Measurements from ENCODE around the gene MED15. TPM values are rescaled to one million over a fixed set of nuclear protein-coding genes. Genes with fewer than 3 reads are reported as not detected.

MED15 gene
- total and polyA plus RNA-seq, 2 experiments from 2014 or later: 29.2 to 43.5 TPM

DNA sequence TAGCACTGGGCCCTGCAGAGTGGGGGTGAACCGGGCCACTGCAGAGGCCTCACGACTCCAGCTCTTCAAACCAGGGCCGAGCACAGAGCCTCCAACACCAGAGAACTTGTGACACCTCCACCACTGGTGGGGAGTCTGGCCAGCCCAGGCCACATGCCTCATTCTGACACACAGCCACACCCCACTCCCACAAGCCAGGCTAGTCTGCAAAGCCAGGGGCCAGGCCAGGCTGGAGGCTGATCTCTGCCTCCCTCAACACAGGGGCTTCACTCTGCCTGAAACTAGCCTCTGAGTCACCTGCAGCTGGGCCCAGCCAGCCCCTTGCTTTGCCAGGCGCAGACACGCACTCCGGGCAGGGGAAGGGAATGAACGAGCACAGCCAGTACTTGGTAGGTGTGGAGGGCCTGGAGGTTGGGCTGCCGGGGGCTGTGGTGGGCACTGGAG is 102.9 kb downstream of the MED15 start (continued):
- TF ChIP-seq, protein P1, sequence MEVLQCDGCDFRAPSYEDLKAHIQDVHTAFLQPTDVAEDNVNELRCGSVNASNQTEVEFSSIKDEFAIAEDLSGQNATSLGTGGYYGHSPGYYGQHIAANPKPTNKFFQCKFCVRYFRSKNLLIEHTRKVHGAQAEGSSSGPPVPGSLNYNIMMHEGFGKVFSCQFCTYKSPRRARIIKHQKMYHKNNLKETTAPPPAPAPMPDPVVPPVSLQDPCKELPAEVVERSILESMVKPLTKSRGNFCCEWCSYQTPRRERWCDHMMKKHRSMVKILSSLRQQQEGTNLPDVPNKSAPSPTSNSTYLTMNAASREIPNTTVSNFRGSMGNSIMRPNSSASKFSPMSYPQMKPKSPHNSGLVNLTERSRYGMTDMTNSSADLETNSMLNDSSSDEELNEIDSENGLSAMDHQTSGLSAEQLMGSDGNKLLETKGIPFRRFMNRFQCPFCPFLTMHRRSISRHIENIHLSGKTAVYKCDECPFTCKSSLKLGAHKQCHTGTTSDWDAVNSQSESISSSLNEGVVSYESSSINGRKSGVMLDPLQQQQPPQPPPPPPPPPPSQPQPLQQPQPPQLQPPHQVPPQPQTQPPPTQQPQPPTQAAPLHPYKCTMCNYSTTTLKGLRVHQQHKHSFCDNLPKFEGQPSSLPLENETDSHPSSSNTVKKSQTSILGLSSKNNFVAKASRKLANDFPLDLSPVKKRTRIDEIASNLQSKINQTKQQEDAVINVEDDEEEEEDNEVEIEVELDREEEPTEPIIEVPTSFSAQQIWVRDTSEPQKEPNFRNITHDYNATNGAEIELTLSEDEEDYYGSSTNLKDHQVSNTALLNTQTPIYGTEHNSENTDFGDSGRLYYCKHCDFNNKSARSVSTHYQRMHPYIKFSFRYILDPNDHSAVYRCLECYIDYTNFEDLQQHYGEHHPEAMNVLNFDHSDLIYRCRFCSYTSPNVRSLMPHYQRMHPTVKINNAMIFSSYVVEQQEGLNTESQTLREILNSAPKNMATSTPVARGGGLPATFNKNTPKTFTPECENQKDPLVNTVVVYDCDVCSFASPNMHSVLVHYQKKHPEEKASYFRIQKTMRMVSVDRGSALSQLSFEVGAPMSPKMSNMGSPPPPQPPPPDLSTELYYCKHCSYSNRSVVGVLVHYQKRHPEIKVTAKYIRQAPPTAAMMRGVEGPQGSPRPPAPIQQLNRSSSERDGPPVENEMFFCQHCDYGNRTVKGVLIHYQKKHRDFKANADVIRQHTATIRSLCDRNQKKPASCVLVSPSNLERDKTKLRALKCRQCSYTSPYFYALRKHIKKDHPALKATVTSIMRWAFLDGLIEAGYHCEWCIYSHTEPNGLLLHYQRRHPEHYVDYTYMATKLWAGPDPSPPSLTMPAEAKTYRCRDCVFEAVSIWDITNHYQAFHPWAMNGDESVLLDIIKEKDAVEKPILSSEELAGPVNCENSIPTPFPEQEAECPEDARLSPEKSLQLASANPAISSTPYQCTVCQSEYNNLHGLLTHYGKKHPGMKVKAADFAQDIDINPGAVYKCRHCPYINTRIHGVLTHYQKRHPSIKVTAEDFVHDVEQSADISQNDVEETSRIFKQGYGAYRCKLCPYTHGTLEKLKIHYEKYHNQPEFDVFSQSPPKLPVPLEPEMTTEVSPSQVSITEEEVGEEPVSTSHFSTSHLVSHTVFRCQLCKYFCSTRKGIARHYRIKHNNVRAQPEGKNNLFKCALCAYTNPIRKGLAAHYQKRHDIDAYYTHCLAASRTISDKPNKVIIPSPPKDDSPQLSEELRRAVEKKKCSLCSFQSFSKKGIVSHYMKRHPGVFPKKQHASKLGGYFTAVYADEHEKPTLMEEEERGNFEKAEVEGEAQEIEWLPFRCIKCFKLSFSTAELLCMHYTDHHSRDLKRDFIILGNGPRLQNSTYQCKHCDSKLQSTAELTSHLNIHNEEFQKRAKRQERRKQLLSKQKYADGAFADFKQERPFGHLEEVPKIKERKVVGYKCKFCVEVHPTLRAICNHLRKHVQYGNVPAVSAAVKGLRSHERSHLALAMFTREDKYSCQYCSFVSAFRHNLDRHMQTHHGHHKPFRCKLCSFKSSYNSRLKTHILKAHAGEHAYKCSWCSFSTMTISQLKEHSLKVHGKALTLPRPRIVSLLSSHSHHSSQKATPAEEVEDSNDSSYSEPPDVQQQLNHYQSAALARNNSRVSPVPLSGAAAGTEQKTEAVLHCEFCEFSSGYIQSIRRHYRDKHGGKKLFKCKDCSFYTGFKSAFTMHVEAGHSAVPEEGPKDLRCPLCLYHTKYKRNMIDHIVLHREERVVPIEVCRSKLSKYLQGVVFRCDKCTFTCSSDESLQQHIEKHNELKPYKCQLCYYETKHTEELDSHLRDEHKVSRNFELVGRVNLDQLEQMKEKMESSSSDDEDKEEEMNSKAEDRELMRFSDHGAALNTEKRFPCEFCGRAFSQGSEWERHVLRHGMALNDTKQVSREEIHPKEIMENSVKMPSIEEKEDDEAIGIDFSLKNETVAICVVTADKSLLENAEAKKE (CRISPR knock-in tag; IDR thresholded peaks at IDR 0.05): no peak
- TF ChIP-seq, protein P2, sequence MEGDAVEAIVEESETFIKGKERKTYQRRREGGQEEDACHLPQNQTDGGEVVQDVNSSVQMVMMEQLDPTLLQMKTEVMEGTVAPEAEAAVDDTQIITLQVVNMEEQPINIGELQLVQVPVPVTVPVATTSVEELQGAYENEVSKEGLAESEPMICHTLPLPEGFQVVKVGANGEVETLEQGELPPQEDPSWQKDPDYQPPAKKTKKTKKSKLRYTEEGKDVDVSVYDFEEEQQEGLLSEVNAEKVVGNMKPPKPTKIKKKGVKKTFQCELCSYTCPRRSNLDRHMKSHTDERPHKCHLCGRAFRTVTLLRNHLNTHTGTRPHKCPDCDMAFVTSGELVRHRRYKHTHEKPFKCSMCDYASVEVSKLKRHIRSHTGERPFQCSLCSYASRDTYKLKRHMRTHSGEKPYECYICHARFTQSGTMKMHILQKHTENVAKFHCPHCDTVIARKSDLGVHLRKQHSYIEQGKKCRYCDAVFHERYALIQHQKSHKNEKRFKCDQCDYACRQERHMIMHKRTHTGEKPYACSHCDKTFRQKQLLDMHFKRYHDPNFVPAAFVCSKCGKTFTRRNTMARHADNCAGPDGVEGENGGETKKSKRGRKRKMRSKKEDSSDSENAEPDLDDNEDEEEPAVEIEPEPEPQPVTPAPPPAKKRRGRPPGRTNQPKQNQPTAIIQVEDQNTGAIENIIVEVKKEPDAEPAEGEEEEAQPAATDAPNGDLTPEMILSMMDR (conservative IDR thresholded peaks at IDR 0.05; ENCODE audit: low read depth in 2 of 2): no peak
- TF ChIP-seq STAT1 (IDR thresholded peaks at IDR 0.05; ENCODE audit: unreplicated experiment): no peak

DNA sequence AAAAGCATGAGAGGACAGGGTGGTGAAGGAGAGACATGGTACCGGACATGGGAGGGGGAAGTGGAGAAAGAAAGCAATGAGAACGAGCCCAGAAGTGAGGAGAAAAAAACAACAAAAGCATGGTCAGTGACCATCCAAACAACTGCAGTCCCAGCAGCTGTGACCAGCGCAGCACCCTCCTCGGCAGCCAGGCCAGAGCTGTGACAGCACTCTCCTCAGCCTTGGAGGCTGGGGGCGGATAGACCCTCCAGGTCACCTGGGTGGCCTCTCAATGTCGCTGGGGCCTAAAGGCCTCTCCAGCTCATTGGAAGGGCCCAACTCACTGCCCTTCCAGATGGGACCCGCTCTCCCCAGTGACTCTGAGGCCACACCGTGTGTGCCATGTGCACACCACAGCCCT is 103.3 kb downstream of the MED15 start:
- Mint-ChIP-seq H3K27ac (no peak overlapping the region), H3K4me3 (no peak overlapping the region), H3K9me3 (no peaks in the 10 kb centered on the region), H3K27me3 (ENCODE audit: insufficient read depth, low read depth, poor library complexity) (peaks cover 13% of the 10 kb centered on the region), H3K4me1 (peaks cover 8% of the 10 kb centered on the region), H3K36me3 (ENCODE audit: low read depth) (no peaks in the 10 kb centered on the region)
- H3K4me2 ChIP-seq: no peak overlapping the region
- H3K4me3 ChIP-seq: no peak overlapping the region
- no peaks in the 10 kb centered on the region for H4K20me1 ChIP-seq (replicated peaks; ENCODE audit: insufficient read depth)
- H3K79me2 ChIP-seq (replicated peaks; ENCODE audit: insufficient read depth): no peaks in the 10 kb centered on the region
- no peak for DNase-seq (ENCODE audit: low spot score)
- no peak for ATAC-seq
- H3K27me3 ChIP-seq (ENCODE audit: insufficient read depth): no peaks in the 10 kb centered on the region
- H3K4me1 ChIP-seq (ENCODE audit: insufficient read depth): no peaks in the 10 kb centered on the region
- H2AFZ ChIP-seq: no peak overlapping the region
- H3K27ac ChIP-seq (ENCODE audit: low read depth): no peak overlapping the region
- H3K36me3 ChIP-seq (ENCODE audit: insufficient read depth): no peaks in the 10 kb centered on the region
- no peaks in the 10 kb centered on the region for H3K9me2 ChIP-seq (ENCODE audit: insufficient read depth)
- no peaks in the 10 kb centered on the region for H3F3A ChIP-seq (replicated peaks; ENCODE audit: low read depth)
- TF ChIP-seq POLR2AphosphoS5 (IDR thresholded peaks at IDR 0.05; ENCODE audit: low read depth): no peak
- TF ChIP-seq, protein P1 (CRISPR knock-in tag; IDR thresholded peaks at IDR 0.05): no peak
